GM12878 (cell line): ENCODE results near the gene ZDHHC11. TPM values are rescaled to one million over a fixed set of nuclear protein-coding genes. Genes with fewer than 3 reads are reported as not detected.
"Not testable (repeated sequence)": the region's sequence is repeated elsewhere in the genome, so short reads cannot be mapped to it uniquely, and the experiment has no call there.

Experiments
- ATAC-seq: fragments of 200-7000 bp; cut with Tn5 transposase; 3 replicates; pipeline ENCODE4 v1.9.1; 2020; ENCODE audit warnings: mild to moderate bottlenecking, moderate library complexity
- BruUV-seq: library from RNA; stranded (reverse); fragments of 400-500 nt; replicated peaks from 2 replicates; lab custom pipeline; 2021; lab: Mats Ljungman, UMichigan
- CTCF ChIA-PET: fragments of 300-600 bp; sonication (Branson Sonifier 250); formaldehyde crosslinking; extraction: SDS; loops from one replicate; lab custom pipeline; 2021; ENCODE audit warnings: inconsistent platforms; lab: Yijun Ruan, JAX
- POLR2A ChIA-PET: fragments of 350-600 bp; formaldehyde crosslinking; extraction: SDS; loops from one replicate; lab custom pipeline; 2021; ENCODE audit warnings: inconsistent platforms; lab: Charles Lee
- RAD21 ChIA-PET: fragments of 300-600 bp; sonication (Branson Sonifier 250); formaldehyde crosslinking; loops from one replicate; lab custom pipeline; 2023; ENCODE audit warnings: antibody characterized with exemption; ENCODE audit not compliant: unreplicated experiment; lab: Charles Lee
- SMC1A ChIA-PET: fragments of 300-600 bp; sonication (Branson Sonifier 250); formaldehyde crosslinking; loops from one replicate; lab custom pipeline; 2023; ENCODE audit not compliant: unreplicated experiment, uncharacterized antibody; lab: Charles Lee
- DNase-seq: peaks from one replicate; pipeline ENCODE4 v3.0.0-alpha.2; 2011; ENCODE audit warnings: low read depth, low spot score
- FAIRE-seq: peaks from 3 replicates; lab custom pipeline; 2011; peaks lifted over from hg19 to GRCh38; lab: Jason Lieb, UNC
- H2AFZ ChIP-seq: 2 replicates; pipeline ENCODE4 v1.6.0; 2011; ENCODE audit warnings: low read depth, low read length, control low read depth; ENCODE audit not compliant: control insufficient read depth
- H3K27ac ChIP-seq: 2 replicates; pipeline ENCODE4 v1.5.1; 2011; ENCODE audit warnings: control low read depth; ENCODE audit not compliant: control insufficient read depth, insufficient read depth
- H3K27me3 ChIP-seq, 2 experiments: replicated peaks in 1 of 2; 2 replicates each; pipeline versions ENCODE4 v1.6.0 to v1.6.1; 2011; ENCODE audit warnings: low read length in 1 of 2; ENCODE audit not compliant: control insufficient read depth in 2 of 2, insufficient read depth in 2 of 2
- H3K36me3 ChIP-seq, 2 experiments: 2 replicates each; pipeline ENCODE4 v1.5.1; 2011; ENCODE audit warnings: low read length in 1 of 2; ENCODE audit not compliant: control insufficient read depth in 2 of 2, insufficient read depth in 2 of 2
- H3K4me1 ChIP-seq: 2 replicates; pipeline ENCODE4 v1.6.1; 2011; ENCODE audit warnings: mild to moderate bottlenecking, low read length, moderate library complexity, mixed read lengths; ENCODE audit not compliant: control insufficient read depth, insufficient read depth
- H3K4me2 ChIP-seq: 2 replicates; pipeline ENCODE4 v1.6.0; 2011; ENCODE audit warnings: control low read depth; ENCODE audit not compliant: control insufficient read depth, insufficient read depth
- H3K4me3 ChIP-seq: fragments of 200-600 bp; sonication (generic); 2 replicates; pipeline ENCODE4 v1.5.1; 2016
- H3K79me2 ChIP-seq: 2 replicates; pipeline ENCODE4 v1.6.0; 2011; ENCODE audit warnings: low read length; ENCODE audit not compliant: control insufficient read depth, insufficient read depth
- H3K9ac ChIP-seq: 2 replicates; pipeline ENCODE4 v1.8.0; 2011; ENCODE audit warnings: low read length, control low read depth, mixed read lengths; ENCODE audit not compliant: control insufficient read depth, insufficient read depth
- H3K9me3 ChIP-seq: replicated peaks from 3 replicates; pipeline ENCODE4 v1.5.1; 2011; ENCODE audit warnings: mild to moderate bottlenecking, low read length; ENCODE audit not compliant: control insufficient read depth, insufficient read depth
- H4K20me1 ChIP-seq: 2 replicates; pipeline ENCODE4 v1.6.0; 2011; ENCODE audit not compliant: control insufficient read depth, insufficient read depth
- CEBPB ChIP-seq, 2 experiments: fragments of 150-350 bp in 1 of 2; IDR thresholded peaks; 2 replicates each; pipeline ENCODE4 v1.6.1; 2012 to 2014; ENCODE audit warnings: low read depth in 2 of 2, low read length in 2 of 2, borderline replicate concordance in 1 of 2, inconsistent platforms in 1 of 2
- PRDM15 ChIP-seq: fragments of 450-650 bp; formaldehyde crosslinking; IDR thresholded peaks from 2 replicates; pipeline ENCODE4 v1.4.0; 2020; ENCODE audit warnings: mild to moderate bottlenecking, moderate library complexity
- RBBP5 ChIP-seq: fragments of 200-600 bp; sonication (generic); conservative IDR thresholded peaks from 2 replicates; pipeline ENCODE4 v1.6.1; 2016
- RELA ChIP-seq: fragments of 450-650 bp; IDR thresholded peaks from 2 replicates; pipeline ENCODE4 v1.8.0; 2014; ENCODE audit warnings: borderline replicate concordance; ENCODE audit not compliant: partially characterized antibody
- SMARCA5 ChIP-seq: fragments of 450-650 bp; IDR thresholded peaks from 2 replicates; pipeline ENCODE4 v1.6.1; 2017; ENCODE audit warnings: mild to moderate bottlenecking
- SUZ12 ChIP-seq: fragments of 200-600 bp; sonication (generic); IDR thresholded peaks from one replicate; pipeline ENCODE4 v1.6.1; 2018; ENCODE audit warnings: antibody characterized with exemption, mild to moderate bottlenecking; ENCODE audit not compliant: unreplicated experiment
- WGBS: methylation state at CpG from one replicate; pipeline ENCODE4 v1.1.6; 2016; ENCODE audit warnings: low lambda C conversion rate; ENCODE audit not compliant: insufficient replicate concordance, insufficient coverage; ENCODE audit errors: missing lambda C conversion rate; 5-methylcytosine and 5-hydroxymethylcytosine counted together
- in situ Hi-C: fragments of 300-500 bp; cut with MboI; formaldehyde crosslinking; loops from 9 replicates; pipeline ENCODE4 v1.14.3; 2018; ENCODE audit warnings: mixed read lengths
- intact Hi-C: fragments of 100-400 bp; cut with micrococcal nuclease; formaldehyde crosslinking; loops from one replicate; pipeline ENCODE4 v1.14.2; 2022; ENCODE audit not compliant: unreplicated experiment
- polyA plus RNA-seq, 11 experiments: library from polyadenylated mRNA; depleted of rRNA in 4 of 11; unstranded in 6 of 11; stranded (reverse) in 5 of 11; fragments of >200 nt; fragmentation: Nextera tagmentation in 4 of 11; fragmentation: Illumina TruSeq in 1 of 11; extraction: Ambion mirVana in 4 of 11; extraction: Trizol in 1 of 11; gene quantifications; 1 replicate in 1 of 11; 2 replicates in 10 of 11; pipeline versions ENCODE4 v1.2.1 to v1.2.3, GENCODE V29; 2011 to 2016; ENCODE audit warnings: inconsistent platforms in 2 of 11, missing spikeins in 2 of 11, low read depth in 1 of 11
- total RNA-seq, 4 experiments: library from RNA; depleted of rRNA in 3 of 4; stranded (reverse); fragments of >200 nt in 3 of 4; fragmentation: Illumina TruSeq in 1 of 4; extraction: Trizol in 1 of 4; gene quantifications; 2 replicates each; pipeline versions ENCODE4 v1.2.1 to v1.2.3, GENCODE V29; 2013 to 2021

The ZDHHC11 gene
- total and polyA plus RNA-seq, 10 of the 15 experiments (the other 5 are each of a cell fraction or from before 2014, with no cell fraction given) = 0.04 to 1.4 (median 0.30) TPM

GRCh38 chr5:775961-776861, 74.6 kb downstream of the ZDHHC11 start (continued):
- TF ChIP-seq PRDM15 (CRISPR knock-in tag) (no peak), RELA (no peak), SMARCA5 (no peak), SUZ12 (no peak), RBBP5 (no peak), CEBPB (IDR thresholded peaks at IDR 0.05; ENCODE audit: borderline replicate concordance in 1 of 2, low read depth in 2 of 2, low read length in 2 of 2) (no peak)
- TF ChIP-seq, all 136 proteins: peak for 0

- CTCF ChIA-PET, SMC1A ChIA-PET, H3K4me2 ChIP-seq, H4K20me1 ChIP-seq, POLR2A ChIA-PET, FAIRE-seq, H3K27ac ChIP-seq, H3K9ac ChIP-seq, H3K79me2 ChIP-seq, H3K4me3 ChIP-seq, DNase-seq, RAD21 ChIA-PET, H3K36me3 ChIP-seq, H3K9me3 ChIP-seq, H3K4me1 ChIP-seq, intact Hi-C loops, H2AFZ ChIP-seq, BruUV-seq, ATAC-seq, H3K27me3 ChIP-seq: not testable (repeated sequence)
- 29% methylated on average over 8 of the region's 9 CpGs for WGBS
- in situ Hi-C loops = loop anchor here (5.0 kb wide), 1 partner anchor 93 kb away; no protein-coding TSS in a partner anchor
These were observed 75.2 kb downstream of the ZDHHC11 start for GRCh38 chr5:775595-775960.

GRCh38 chr5:774854-775505, 75.8 kb downstream of the ZDHHC11 start:
- H3K27ac ChIP-seq, CTCF ChIA-PET, H3K4me3 ChIP-seq, POLR2A ChIA-PET, ATAC-seq, FAIRE-seq, intact Hi-C loops, H3K79me2 ChIP-seq, DNase-seq, H4K20me1 ChIP-seq, H2AFZ ChIP-seq, H3K36me3 ChIP-seq, H3K4me1 ChIP-seq, RAD21 ChIA-PET, H3K4me2 ChIP-seq, BruUV-seq, SMC1A ChIA-PET, H3K9me3 ChIP-seq, H3K9ac ChIP-seq, H3K27me3 ChIP-seq: not testable (repeated sequence)
- in situ Hi-C loops = loop anchor here (5.0 kb wide), 1 partner anchor 93 kb away; no protein-coding TSS in a partner anchor
- 54% methylated on average over 17 of the region's 18 CpGs for WGBS
